Suprapubic skin (tissue), 4 donors: ENCODE measurements around the gene DNAH9. TPM values are rescaled to one million over a fixed set of nuclear protein-coding genes. Genes with fewer than 3 reads are reported as not detected.

ENCODE experiments used
- DNase-seq, 2 donors: peaks; one replicate each; pipeline ENCODE4 v3.0.0-alpha.2; 2019; ENCODE audit warnings: low spot score in 2 of 2
- H3K27ac ChIP-seq: fragments of 200-600 bp; sonication (generic); one replicate; pipeline ENCODE4 v1.5.1; 2019
- H3K27me3 ChIP-seq: fragments of 200-600 bp; sonication (generic); one replicate; pipeline ENCODE4 v1.5.1; 2019
- H3K36me3 ChIP-seq: fragments of 200-600 bp; sonication (generic); one replicate; pipeline ENCODE4 v1.5.1; 2019
- H3K4me1 ChIP-seq: fragments of 200-600 bp; sonication (generic); one replicate; pipeline ENCODE4 v1.5.1; 2019
- H3K4me3 ChIP-seq: fragments of 200-600 bp; sonication (generic); one replicate; pipeline ENCODE4 v1.5.1; 2019; ENCODE audit warnings: mild to moderate bottlenecking
- H3K9me3 ChIP-seq: fragments of 200-600 bp; sonication (generic); one replicate; pipeline ENCODE4 v1.5.1; 2019
- EP300 ChIP-seq: sonication (generic); formaldehyde crosslinking; IDR thresholded peaks from one replicate; pipeline ENCODE4 v1.6.1; 2017; ENCODE audit warnings: antibody characterized with exemption
- POLR2A ChIP-seq, 2 donors: fragments of 450-650 bp; IDR thresholded peaks; one replicate each; pipeline ENCODE4 v1.6.1; 2017; ENCODE audit warnings: antibody characterized with exemption in 2 of 2, mild to moderate bottlenecking in 2 of 2, moderate library complexity in 2 of 2
- POLR2AphosphoS5 ChIP-seq, 3 donors: sonication (generic); formaldehyde crosslinking; IDR thresholded peaks; one replicate each; pipeline ENCODE4 v1.6.1; 2017; ENCODE audit warnings: antibody characterized with exemption in 3 of 3
- WGBS: methylation state at CpG from one replicate; pipeline ENCODE4 v1.1.5; 2018; 5-methylcytosine and 5-hydroxymethylcytosine counted together
- total RNA-seq, 4 donors: library from RNA; depleted of rRNA; stranded (reverse); fragments of >200 nt; gene quantifications; one replicate each; pipeline ENCODE4 v1.1.0, GENCODE V29; 2016
- TF ChIP-seq, protein P1 (sequence below), 2 donors: fragments of 200-600 bp in 1 of 2; fragments of 450-650 bp in 1 of 2; sonication (generic) in 1 of 2; IDR thresholded peaks; one replicate each; pipeline ENCODE4 v1.5.1; 2016 to 2019; ENCODE audit warnings: antibody characterized with exemption in 2 of 2, mild to moderate bottlenecking in 1 of 2, moderate library complexity in 1 of 2

Gene DNAH9
- total RNA-seq, 4 donors from 2014 or later: 3.0 to 14.2 (median 4.1) TPM

DNA sequence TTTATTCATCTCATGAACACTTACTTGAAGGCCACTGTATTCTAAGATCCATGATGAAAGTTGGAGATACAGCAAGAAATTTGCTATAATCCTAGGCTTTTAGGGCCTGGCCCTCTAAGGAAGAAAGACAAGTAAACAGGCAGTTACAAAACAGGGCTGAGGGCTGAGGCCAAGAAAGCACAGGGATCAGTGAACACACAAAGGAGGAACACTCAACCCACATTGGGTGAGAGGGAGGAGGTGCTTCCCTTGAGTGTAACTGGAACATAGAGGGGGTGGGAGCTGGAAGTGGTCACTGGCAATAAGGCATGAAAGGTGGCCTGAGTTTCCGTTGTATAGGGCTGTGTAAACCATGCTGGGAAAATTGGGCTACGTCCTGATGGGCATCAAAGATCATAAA lies 286.8 kb downstream of the DNAH9 start:
- TF ChIP-seq POLR2AphosphoS5 (IDR thresholded peaks at IDR 0.05): no peak
- TF ChIP-seq POLR2A (IDR thresholded peaks at IDR 0.05): no peak
- no peak for TF ChIP-seq EP300
- TF ChIP-seq, protein P1, sequence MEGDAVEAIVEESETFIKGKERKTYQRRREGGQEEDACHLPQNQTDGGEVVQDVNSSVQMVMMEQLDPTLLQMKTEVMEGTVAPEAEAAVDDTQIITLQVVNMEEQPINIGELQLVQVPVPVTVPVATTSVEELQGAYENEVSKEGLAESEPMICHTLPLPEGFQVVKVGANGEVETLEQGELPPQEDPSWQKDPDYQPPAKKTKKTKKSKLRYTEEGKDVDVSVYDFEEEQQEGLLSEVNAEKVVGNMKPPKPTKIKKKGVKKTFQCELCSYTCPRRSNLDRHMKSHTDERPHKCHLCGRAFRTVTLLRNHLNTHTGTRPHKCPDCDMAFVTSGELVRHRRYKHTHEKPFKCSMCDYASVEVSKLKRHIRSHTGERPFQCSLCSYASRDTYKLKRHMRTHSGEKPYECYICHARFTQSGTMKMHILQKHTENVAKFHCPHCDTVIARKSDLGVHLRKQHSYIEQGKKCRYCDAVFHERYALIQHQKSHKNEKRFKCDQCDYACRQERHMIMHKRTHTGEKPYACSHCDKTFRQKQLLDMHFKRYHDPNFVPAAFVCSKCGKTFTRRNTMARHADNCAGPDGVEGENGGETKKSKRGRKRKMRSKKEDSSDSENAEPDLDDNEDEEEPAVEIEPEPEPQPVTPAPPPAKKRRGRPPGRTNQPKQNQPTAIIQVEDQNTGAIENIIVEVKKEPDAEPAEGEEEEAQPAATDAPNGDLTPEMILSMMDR (IDR thresholded peaks at IDR 0.05): no peak
- no peak overlapping the region for H3K4me3 ChIP-seq
- H3K36me3 ChIP-seq: no peaks in the 10 kb centered on the region
- 66% methylated on average over 2 of the region's 2 CpGs for WGBS
- H3K27me3 ChIP-seq: no peaks in the 10 kb centered on the region
- no peak overlapping the region for H3K27ac ChIP-seq
- DNase-seq: no peak
- H3K4me1 ChIP-seq: no peaks in the 10 kb centered on the region
- no peaks in the 10 kb centered on the region for H3K9me3 ChIP-seq

DNA sequence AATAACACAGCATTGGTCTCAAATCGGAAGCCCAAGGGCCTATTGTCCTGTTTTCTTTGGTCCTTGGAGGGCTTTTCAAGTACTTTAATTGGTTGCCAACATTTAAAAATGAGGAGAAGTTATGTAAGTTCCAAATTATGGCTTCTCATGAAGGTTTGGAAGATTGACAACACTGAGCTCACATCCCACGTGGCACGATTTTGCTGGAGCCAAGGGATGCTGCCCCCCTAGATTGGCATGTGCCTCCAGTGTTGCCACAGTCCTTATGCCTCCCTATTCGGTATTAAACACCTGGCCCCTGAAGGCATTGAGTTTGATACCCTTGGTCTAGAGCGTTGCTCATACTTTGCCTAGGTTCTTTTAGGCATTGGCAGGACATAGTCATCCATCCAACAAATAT lies 291.0 kb downstream of the DNAH9 start:
- Histone ChIP-seq H3K36me3 (no peaks in the 10 kb centered on the region), H3K4me1 (no peaks in the 10 kb centered on the region), H3K4me3 (no peak overlapping the region), H3K27ac (no peak overlapping the region), H3K27me3 (no peaks in the 10 kb centered on the region), H3K9me3 (no peaks in the 10 kb centered on the region)
- DNase-seq: no peak
- 59% methylated on average over 5 of the region's 5 CpGs for WGBS
- TF ChIP-seq, protein P1 (IDR thresholded peaks at IDR 0.05): no peak
- TF ChIP-seq POLR2A (IDR thresholded peaks at IDR 0.05) (no peak), EP300 (no peak), POLR2AphosphoS5 (IDR thresholded peaks at IDR 0.05) (no peak)

- TF ChIP-seq EP300: no peak
- TF ChIP-seq POLR2AphosphoS5 (IDR thresholded peaks at IDR 0.05): no peak
- no peak for TF ChIP-seq POLR2A (IDR thresholded peaks at IDR 0.05)
- TF ChIP-seq, protein P1 (IDR thresholded peaks at IDR 0.05): no peak
- Histone ChIP-seq H3K36me3 (no peaks in the 10 kb centered on the region), H3K4me1 (no peaks in the 10 kb centered on the region), H3K27me3 (no peaks in the 10 kb centered on the region), H3K27ac (no peak overlapping the region), H3K4me3 (no peak overlapping the region), H3K9me3 (no peaks in the 10 kb centered on the region)
- 90% methylated on average over 4 of the region's 4 CpGs for WGBS
- no peak for DNase-seq
Measured at GRCh38 chr17:11893862-11894261, 295.6 kb downstream of the DNAH9 start.

DNA sequence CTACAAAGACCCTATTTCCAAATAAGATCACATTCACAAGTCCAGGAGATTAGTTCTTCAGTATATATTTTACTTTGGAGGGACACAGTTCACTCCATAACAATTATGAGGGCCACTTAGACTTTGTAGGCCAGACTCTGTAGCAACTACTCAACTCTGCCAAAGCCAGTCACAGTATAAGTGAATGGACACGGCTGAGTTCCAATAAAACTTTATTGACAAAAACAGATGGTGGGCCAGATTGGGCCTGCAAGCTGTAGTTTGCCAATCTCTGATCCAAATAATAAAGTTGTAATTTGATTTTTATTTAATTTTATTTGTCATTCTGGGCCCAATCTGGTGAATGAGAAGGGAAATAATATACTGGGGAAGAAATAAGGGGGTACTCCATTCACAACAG lies 297.9 kb downstream of the DNAH9 start:
- no peak overlapping the region for H3K27ac ChIP-seq
- peaks cover 2% of the 10 kb centered on the region for H3K4me1 ChIP-seq
- TF ChIP-seq EP300 (no peak), POLR2AphosphoS5 (IDR thresholded peaks at IDR 0.05) (no peak), POLR2A (IDR thresholded peaks at IDR 0.05) (no peak)
- TF ChIP-seq, protein P1 (IDR thresholded peaks at IDR 0.05): no peak
- H3K36me3 ChIP-seq: no peaks in the 10 kb centered on the region
- no peak for DNase-seq
- H3K4me3 ChIP-seq: no peak overlapping the region
- WGBS: 95% methylated on average over 1 of the region's 1 CpG
- no peaks in the 10 kb centered on the region for H3K9me3 ChIP-seq
- H3K27me3 ChIP-seq: no peaks in the 10 kb centered on the region

DNA sequence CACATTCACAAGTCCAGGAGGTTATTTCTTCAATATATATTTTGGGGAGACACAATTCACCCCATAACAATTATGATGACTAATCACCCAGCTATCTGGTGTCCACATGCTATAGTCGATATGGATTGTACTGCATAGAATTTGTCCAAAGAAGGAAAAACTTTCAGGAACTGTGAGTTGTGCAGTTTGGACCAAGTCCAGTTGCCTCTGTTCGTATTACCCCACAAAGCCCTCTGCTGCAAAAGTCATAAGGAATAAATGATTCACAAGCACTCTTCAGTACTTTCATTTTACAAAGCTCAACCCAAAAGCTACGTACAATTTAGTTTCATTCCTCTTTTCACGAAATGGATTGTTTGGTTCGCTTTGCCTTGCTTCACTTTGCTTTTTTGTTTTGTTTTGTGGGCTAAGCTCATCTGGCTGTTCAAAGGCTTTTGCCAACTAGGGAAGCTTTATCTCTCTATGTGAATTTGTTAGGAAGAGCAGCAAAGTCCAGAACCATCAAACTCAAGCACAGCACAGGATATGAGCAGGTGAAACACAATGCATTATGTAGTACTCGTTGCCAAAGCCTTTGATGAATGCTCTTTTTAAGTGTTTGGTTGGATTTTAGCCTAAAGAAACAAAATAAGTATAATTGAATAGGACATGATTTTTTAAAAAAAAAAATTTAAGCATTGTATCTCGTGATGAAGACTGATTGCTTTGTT lies 300.4 kb downstream of the DNAH9 start:
- no peaks in the 10 kb centered on the region for H3K27me3 ChIP-seq
- H3K36me3 ChIP-seq: no peaks in the 10 kb centered on the region
- H3K4me3 ChIP-seq: no peak overlapping the region
- no peak for DNase-seq
- WGBS: 59% methylated on average over 7 of the region's 7 CpGs
- no peak for TF ChIP-seq POLR2AphosphoS5 (IDR thresholded peaks at IDR 0.05)
- no peak for TF ChIP-seq EP300
- TF ChIP-seq, protein P1 (IDR thresholded peaks at IDR 0.05): no peak
- TF ChIP-seq POLR2A (IDR thresholded peaks at IDR 0.05): no peak
- H3K9me3 ChIP-seq: no peaks in the 10 kb centered on the region
- H3K4me1 ChIP-seq: peaks cover 2% of the 10 kb centered on the region
- H3K27ac ChIP-seq: no peak overlapping the region
